ENCODE results near the gene PACRG.

PACRG gene

GRCh38 chr6:162701551-162701950 lies 26.2 kb upstream of the PACRG start (continued):
- TF ChIP-seq ZNF70 (CRISPR knock-in tag; IDR thresholded peaks at IDR 0.05) (no peak), ZFP3 (CRISPR knock-in tag; IDR thresholded peaks at IDR 0.05) (no peak), ZC3H10 (CRISPR knock-in tag; IDR thresholded peaks at IDR 0.05) (no peak), PATZ1 (CRISPR knock-in tag; IDR thresholded peaks at IDR 0.05; ENCODE audit: borderline replicate concordance) (no peak), ISL1 (CRISPR knock-in tag; IDR thresholded peaks at IDR 0.05) (no peak), ZNF8 (CRISPR knock-in tag; IDR thresholded peaks at IDR 0.05) (no peak)

- TF ChIP-seq GLIS3 (CRISPR knock-in tag; IDR thresholded peaks at IDR 0.05) (no peak), TCF4 (CRISPR knock-in tag; IDR thresholded peaks at IDR 0.05; ENCODE audit: borderline replicate concordance) (no peak)
- ATAC-seq, result no peak
These were observed 25.3 kb upstream of the PACRG start for GRCh38 chr6:162702446-162702845.

GRCh38 chr6:162704001-162704400 lies 23.8 kb upstream of the PACRG start:
- no peak for TF ChIP-seq ZNF70 (CRISPR knock-in tag; IDR thresholded peaks at IDR 0.05)
- no peak for TF ChIP-seq ZC3H10 (CRISPR knock-in tag; IDR thresholded peaks at IDR 0.05)
- no peak for TF ChIP-seq ZFP3 (CRISPR knock-in tag; IDR thresholded peaks at IDR 0.05)
- no peak for TF ChIP-seq CREB5 (CRISPR knock-in tag; IDR thresholded peaks at IDR 0.05; ENCODE audit: low read depth)
- TF ChIP-seq TOX (CRISPR knock-in tag; IDR thresholded peaks at IDR 0.05; ENCODE audit: borderline replicate concordance), result no peak
- no peak for TF ChIP-seq ISL1 (CRISPR knock-in tag; IDR thresholded peaks at IDR 0.05)
- TF ChIP-seq CSRNP3 (CRISPR knock-in tag; IDR thresholded peaks at IDR 0.05), result no peak
- no peak for TF ChIP-seq ESRRG (CRISPR knock-in tag; IDR thresholded peaks at IDR 0.05)
- no peak for TF ChIP-seq ZFP30 (CRISPR knock-in tag; IDR thresholded peaks at IDR 0.05)
- no peak for TF ChIP-seq SNAI2 (CRISPR knock-in tag; IDR thresholded peaks at IDR 0.05)
- no peak for TF ChIP-seq RARB (CRISPR knock-in tag; IDR thresholded peaks at IDR 0.05)

GRCh38 chr6:162705736-162706135 lies 22.0 kb upstream of the PACRG start:
- no peak for TF ChIP-seq ZNF8 (CRISPR knock-in tag; IDR thresholded peaks at IDR 0.05)
- TF ChIP-seq ESRRG (CRISPR knock-in tag; IDR thresholded peaks at IDR 0.05), result no peak
- TF ChIP-seq POU6F1 (CRISPR knock-in tag; IDR thresholded peaks at IDR 0.05; ENCODE audit: borderline replicate concordance, low read depth), result no peak
- no peak for TF ChIP-seq OSR1 (CRISPR knock-in tag; IDR thresholded peaks at IDR 0.05)
- TF ChIP-seq CREB5 (CRISPR knock-in tag; IDR thresholded peaks at IDR 0.05; ENCODE audit: low read depth), result no peak
- no peak for TF ChIP-seq PPARA (CRISPR knock-in tag; IDR thresholded peaks at IDR 0.05; ENCODE audit: borderline replicate concordance)
- no peak for TF ChIP-seq PATZ1 (CRISPR knock-in tag; IDR thresholded peaks at IDR 0.05; ENCODE audit: borderline replicate concordance)
- TF ChIP-seq ISL1 (CRISPR knock-in tag; IDR thresholded peaks at IDR 0.05), result no peak
- no peak for TF ChIP-seq ZFP3 (CRISPR knock-in tag; IDR thresholded peaks at IDR 0.05)
- TF ChIP-seq ZNF565 (CRISPR knock-in tag; conservative IDR thresholded peaks at IDR 0.05; ENCODE audit: low read depth), result no peak
- TF ChIP-seq RARB (CRISPR knock-in tag; IDR thresholded peaks at IDR 0.05), result no peak
- no peak for TF ChIP-seq TSHZ2 (CRISPR knock-in tag; IDR thresholded peaks at IDR 0.05)
- TF ChIP-seq BACH2 (CRISPR knock-in tag; IDR thresholded peaks at IDR 0.05; ENCODE audit: borderline replicate concordance), result no peak
- no peak for TF ChIP-seq CSRNP3 (CRISPR knock-in tag; IDR thresholded peaks at IDR 0.05)
- no peak for TF ChIP-seq TCF4 (CRISPR knock-in tag; IDR thresholded peaks at IDR 0.05; ENCODE audit: borderline replicate concordance)
- no peak for ATAC-seq

More at GRCh38 chr6:162704001-162704400, 23.8 kb upstream of the PACRG start:
- ATAC-seq, result no peak
